Measurements from ENCODE around the gene AIPL1. TPM values are rescaled to one million over a fixed set of nuclear protein-coding genes. Genes with fewer than 3 reads are reported as not detected.

Gene AIPL1
- total RNA-seq, 1 experiment from 2014 or later = not detected

- Histone ChIP-seq H3K4me1 (ENCODE audit: control insufficient read depth, insufficient read depth, low read length) (no peaks in the 10 kb centered on the region), H3K4me3 (ENCODE audit: low read depth in 2 of 2, low read length in 2 of 2) (no peak overlapping the region), H3K27me3 (ENCODE audit: control insufficient read depth, insufficient read depth, low read length) (no peaks in the 10 kb centered on the region), H3K27ac (ENCODE audit: low read length) (no peak overlapping the region), H3K9me3 (ENCODE audit: control insufficient read depth, insufficient read depth, low read depth, low read length) (no peaks in the 10 kb centered on the region), H3K36me3 (ENCODE audit: control insufficient read depth, insufficient read depth, low read length) (no peaks in the 10 kb centered on the region)
- intact Hi-C loops (cut with micrococcal nuclease; ENCODE audit: unreplicated experiment) = no loop called here
- DNase-seq (ENCODE audit: low read depth, low spot score) (no peak), ATAC-seq (no peak)
- TF ChIP-seq SIN3A (IDR thresholded peaks at IDR 0.05; ENCODE audit: borderline replicate concordance, insufficient read depth, low read depth, low read length) = no peak
- TF ChIP-seq POLR2AphosphoS5 (IDR thresholded peaks at IDR 0.05; ENCODE audit: low read depth, low read length) = no peak
- no peak for TF ChIP-seq TCF7L2 (IDR thresholded peaks at IDR 0.05; ENCODE audit: low read depth, low read length)
- TF ChIP-seq CTCF (IDR thresholded peaks at IDR 0.05) = no peak
- TF ChIP-seq REST (IDR thresholded peaks at IDR 0.05; ENCODE audit: insufficient read depth in 1 of 2, low read depth in 2 of 2, low read length in 1 of 2) = no peak
- POLR2A ChIA-PET = no interaction called here
- in situ Hi-C loops (cut with HindIII; ENCODE audit: low pct_unique_long_range_greater_than_20kb, low sequenced_read_pairs) = no loop called here
- no TSS peak for BruUV-seq (replicated peaks)
- CTCF ChIA-PET = no interaction called here
Measured at GRCh38 chr17:6450926-6451832, 16.3 kb upstream of the AIPL1 start.

GRCh38 chr17:6449307-6449706 lies 14.4 kb upstream of the AIPL1 start:
- H3K36me3 ChIP-seq (ENCODE audit: control insufficient read depth, insufficient read depth, low read length) = no peaks in the 10 kb centered on the region
- peaks cover 7% of the 10 kb centered on the region for H3K4me1 ChIP-seq (ENCODE audit: control insufficient read depth, insufficient read depth, low read length)
- intact Hi-C loops (cut with micrococcal nuclease; ENCODE audit: unreplicated experiment) = no loop called here
- in situ Hi-C loops (cut with HindIII; ENCODE audit: low pct_unique_long_range_greater_than_20kb, low sequenced_read_pairs) = no loop called here
- no peaks in the 10 kb centered on the region for H3K9me3 ChIP-seq (ENCODE audit: control insufficient read depth, insufficient read depth, low read depth, low read length)
- H3K27ac ChIP-seq (ENCODE audit: low read length) = no peak overlapping the region
- no peak for TF ChIP-seq CTCF (IDR thresholded peaks at IDR 0.05)
- TF ChIP-seq SIN3A (IDR thresholded peaks at IDR 0.05; ENCODE audit: borderline replicate concordance, insufficient read depth, low read depth, low read length) = no peak
- TF ChIP-seq TCF7L2 (IDR thresholded peaks at IDR 0.05; ENCODE audit: low read depth, low read length) = no peak
- TF ChIP-seq REST (IDR thresholded peaks at IDR 0.05; ENCODE audit: insufficient read depth in 1 of 2, low read depth in 2 of 2, low read length in 1 of 2) = no peak
- TF ChIP-seq POLR2AphosphoS5 (IDR thresholded peaks at IDR 0.05; ENCODE audit: low read depth, low read length) = no peak
- no peak overlapping the region for H3K4me3 ChIP-seq (ENCODE audit: low read depth in 2 of 2, low read length in 2 of 2)
- no TSS peak for BruUV-seq (replicated peaks)
- no peak for DNase-seq (ENCODE audit: low read depth, low spot score)
- POLR2A ChIA-PET = no interaction called here
- H3K27me3 ChIP-seq (ENCODE audit: control insufficient read depth, insufficient read depth, low read length) = no peaks in the 10 kb centered on the region
- ATAC-seq = no peak
- CTCF ChIA-PET = no interaction called here
